OCI-LY1 (cell line): ENCODE data around the gene CHD9NB.
"Not testable (repeated sequence)": the region's sequence is repeated elsewhere in the genome, so short reads cannot be mapped to it uniquely, and the experiment has no call there.

Source experiments
- H2AFZ ChIP-seq: fragments of 200-600 bp; sonication (generic), shearing (Covaris generic); 2 replicates; pipeline ENCODE4 v1.6.0; 2014; ENCODE audit warnings: antibody characterized with exemption, mild to moderate bottlenecking, low read length
- H3F3A ChIP-seq: fragments of 200-600 bp; sonication (generic), shearing (Covaris generic); 2 replicates; pipeline ENCODE4 v1.6.0; 2014; ENCODE audit warnings: mild to moderate bottlenecking, antibody characterized with exemption, low read length, moderate library complexity; ENCODE audit not compliant: insufficient read depth
- H3K27ac ChIP-seq: fragments of 200-600 bp; sonication (generic); 2 replicates; pipeline ENCODE4 v1.5.1; 2014; ENCODE audit warnings: low read length, mixed run types, mild to moderate bottlenecking, low read depth; ENCODE audit not compliant: poor library complexity, severe bottlenecking
- H3K27me3 ChIP-seq: fragments of 200-600 bp; sonication (generic); 2 replicates; pipeline ENCODE4 v1.6.0; 2014; ENCODE audit warnings: antibody characterized with exemption, mild to moderate bottlenecking, low read length, moderate library complexity; ENCODE audit not compliant: insufficient read depth
- H3K36me3 ChIP-seq: fragments of 200-600 bp; sonication (generic); 2 replicates; pipeline ENCODE4 v1.6.1; 2014; ENCODE audit warnings: mild to moderate bottlenecking, antibody characterized with exemption, low read length, moderate library complexity, mixed read lengths; ENCODE audit not compliant: insufficient read depth
- H3K4me1 ChIP-seq: fragments of 200-600 bp; sonication (generic); 2 replicates; pipeline ENCODE4 v1.5.1; 2014; ENCODE audit warnings: mild to moderate bottlenecking, low read length, moderate library complexity; ENCODE audit not compliant: insufficient read depth, severe bottlenecking
- H3K4me2 ChIP-seq: fragments of 200-600 bp; sonication (generic), shearing (Covaris generic); 2 replicates; pipeline ENCODE4 v1.6.1; 2014; ENCODE audit warnings: low read length
- H3K4me3 ChIP-seq: fragments of 200-600 bp; sonication (generic); 2 replicates; pipeline ENCODE4 v1.5.1; 2014; ENCODE audit warnings: low read length, low read depth, mild to moderate bottlenecking, mixed read lengths; ENCODE audit not compliant: poor library complexity, severe bottlenecking
- H3K79me2 ChIP-seq: fragments of 200-600 bp; shearing (Covaris generic); 2 replicates; pipeline ENCODE4 v1.6.1; 2016; ENCODE audit warnings: mixed run types, low read length, mixed read lengths; ENCODE audit not compliant: insufficient read depth
- H3K9ac ChIP-seq: fragments of 200-600 bp; sonication (generic), shearing (Covaris generic); 2 replicates; pipeline ENCODE4 v1.6.1; 2014; ENCODE audit warnings: mild to moderate bottlenecking, low read length, mixed read lengths
- H3K9me2 ChIP-seq: fragments of 200-600 bp; sonication (generic), shearing (Covaris generic); 2 replicates; pipeline ENCODE4 v1.6.1; 2014; ENCODE audit warnings: low read depth, mild to moderate bottlenecking, low read length, mixed read lengths
- H3K9me3 ChIP-seq: fragments of 200-600 bp; shearing (Covaris generic); 2 replicates; pipeline ENCODE4 v1.6.1; 2014; ENCODE audit warnings: low read length, mixed read lengths
- H4K20me1 ChIP-seq: fragments of 200-600 bp; sonication (generic), shearing (Covaris generic); 2 replicates; pipeline ENCODE4 v1.6.0; 2016; ENCODE audit warnings: mild to moderate bottlenecking, low read length; ENCODE audit not compliant: insufficient read depth
- EZH2 ChIP-seq: fragments of 200-600 bp; sonication (generic), shearing (Covaris generic); IDR thresholded peaks from 2 replicates; pipeline ENCODE4 v1.8.0; 2017; ENCODE audit warnings: borderline replicate concordance, mixed run types, mild to moderate bottlenecking, antibody characterized with exemption, low read length, moderate library complexity, mixed read lengths
- TF ChIP-seq, protein P1 (sequence below): fragments of 200-600 bp; sonication (generic), shearing (Covaris generic); IDR thresholded peaks from 2 replicates; pipeline ENCODE4 v1.5.1; 2017; ENCODE audit warnings: mild to moderate bottlenecking, antibody characterized with exemption, low read length, moderate library complexity, mixed read lengths

CHD9NB gene

DNA sequence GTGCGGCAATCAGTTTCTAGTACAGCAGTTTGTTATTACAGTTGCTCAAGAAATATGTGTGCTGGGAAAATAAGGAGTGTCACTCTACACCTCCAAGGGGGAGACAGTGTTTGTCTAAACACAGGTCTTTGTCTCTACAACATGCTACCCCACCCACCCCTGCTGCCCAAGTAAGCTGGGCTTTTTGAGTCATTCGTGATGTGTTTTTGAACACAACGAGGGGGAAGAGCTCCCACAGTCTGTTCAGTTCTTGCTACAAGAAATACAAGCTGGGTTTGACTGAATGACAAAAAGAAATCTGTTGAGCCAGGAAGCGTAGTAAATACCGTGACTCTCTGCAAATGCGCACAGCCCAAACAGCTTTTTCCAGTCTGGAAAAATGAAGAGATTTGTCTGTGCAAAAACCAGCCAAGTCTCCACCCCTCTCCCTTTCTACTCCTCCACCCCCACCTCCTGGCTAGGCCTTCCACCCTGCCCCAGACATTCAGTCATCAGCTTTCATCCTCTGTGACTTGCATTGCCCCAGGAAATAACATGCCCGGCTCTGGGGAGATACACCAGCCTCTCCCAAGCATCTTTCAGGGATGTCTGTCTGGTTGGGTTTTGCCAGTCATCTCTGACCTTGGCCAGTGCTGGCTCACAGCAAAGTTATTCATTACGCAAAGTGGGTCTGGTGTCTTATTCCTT, 27.8 kb upstream of the CHD9NB start:
- Histone ChIP-seq H2AFZ (no peak overlapping the region), H3K4me3 (no peak overlapping the region), H3K79me2 (peaks cover 7% of the 10 kb centered on the region), H4K20me1 (no peaks in the 10 kb centered on the region), H3K27ac (no peak overlapping the region), H3K4me2 (no peak overlapping the region), H3K9me3 (no peaks in the 10 kb centered on the region), H3K4me1 (peaks cover 13% of the 10 kb centered on the region), H3F3A (no peaks in the 10 kb centered on the region), H3K36me3 (peaks cover 4% of the 10 kb centered on the region), H3K27me3 (no peaks in the 10 kb centered on the region), H3K9ac (no peak overlapping the region), H3K9me2 (no peaks in the 10 kb centered on the region)
- no peak for TF ChIP-seq EZH2
- TF ChIP-seq, protein P1, sequence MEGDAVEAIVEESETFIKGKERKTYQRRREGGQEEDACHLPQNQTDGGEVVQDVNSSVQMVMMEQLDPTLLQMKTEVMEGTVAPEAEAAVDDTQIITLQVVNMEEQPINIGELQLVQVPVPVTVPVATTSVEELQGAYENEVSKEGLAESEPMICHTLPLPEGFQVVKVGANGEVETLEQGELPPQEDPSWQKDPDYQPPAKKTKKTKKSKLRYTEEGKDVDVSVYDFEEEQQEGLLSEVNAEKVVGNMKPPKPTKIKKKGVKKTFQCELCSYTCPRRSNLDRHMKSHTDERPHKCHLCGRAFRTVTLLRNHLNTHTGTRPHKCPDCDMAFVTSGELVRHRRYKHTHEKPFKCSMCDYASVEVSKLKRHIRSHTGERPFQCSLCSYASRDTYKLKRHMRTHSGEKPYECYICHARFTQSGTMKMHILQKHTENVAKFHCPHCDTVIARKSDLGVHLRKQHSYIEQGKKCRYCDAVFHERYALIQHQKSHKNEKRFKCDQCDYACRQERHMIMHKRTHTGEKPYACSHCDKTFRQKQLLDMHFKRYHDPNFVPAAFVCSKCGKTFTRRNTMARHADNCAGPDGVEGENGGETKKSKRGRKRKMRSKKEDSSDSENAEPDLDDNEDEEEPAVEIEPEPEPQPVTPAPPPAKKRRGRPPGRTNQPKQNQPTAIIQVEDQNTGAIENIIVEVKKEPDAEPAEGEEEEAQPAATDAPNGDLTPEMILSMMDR, result no peak

GRCh38 chr16:53078765-53079485, 26.2 kb upstream of the CHD9NB start:
- H3K4me1 ChIP-seq, result peaks cover 9% of the 10 kb centered on the region
- no peak overlapping the region for H3K4me2 ChIP-seq
- H3K9me3 ChIP-seq, result no peaks in the 10 kb centered on the region
- H3K36me3 ChIP-seq, result peaks cover 6% of the 10 kb centered on the region
- no peaks in the 10 kb centered on the region for H3K27me3 ChIP-seq
- TF ChIP-seq, protein P1, result no peak
- TF ChIP-seq EZH2, result no peak
- H3K79me2 ChIP-seq, result peaks cover 7% of the 10 kb centered on the region
- H3K27ac ChIP-seq, result no peak overlapping the region
- H4K20me1 ChIP-seq, result no peaks in the 10 kb centered on the region
- no peak overlapping the region for H2AFZ ChIP-seq
- H3K9me2 ChIP-seq, result no peaks in the 10 kb centered on the region
- H3F3A ChIP-seq, result no peaks in the 10 kb centered on the region
- no peak overlapping the region for H3K4me3 ChIP-seq
- no peak overlapping the region for H3K9ac ChIP-seq

DNA sequence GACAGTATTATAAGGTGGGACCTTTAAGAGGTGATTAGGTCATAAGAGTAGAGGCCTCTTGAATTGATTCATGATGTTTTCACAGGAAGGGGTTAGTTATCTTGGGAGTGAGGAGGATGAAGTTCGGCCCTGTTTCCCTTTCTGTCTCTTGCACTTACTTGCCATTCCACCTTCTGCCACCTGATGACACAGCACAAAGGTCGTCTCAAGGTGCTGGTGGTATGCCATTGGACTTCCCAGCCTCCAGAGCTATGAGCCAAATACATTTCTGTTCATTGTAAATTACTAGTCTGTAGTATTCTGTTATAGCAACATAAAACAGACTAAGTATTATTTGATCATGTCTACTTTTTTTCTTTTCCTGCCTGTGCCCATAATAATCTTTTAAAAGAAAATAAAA, 25.6 kb upstream of the CHD9NB start:
- no peaks in the 10 kb centered on the region for H3K9me3 ChIP-seq
- no peak overlapping the region for H2AFZ ChIP-seq
- peaks cover 7% of the 10 kb centered on the region for H3K79me2 ChIP-seq
- H3F3A ChIP-seq, result no peaks in the 10 kb centered on the region
- no peaks in the 10 kb centered on the region for H4K20me1 ChIP-seq
- H3K36me3 ChIP-seq, result peaks cover 10% of the 10 kb centered on the region
- TF ChIP-seq, protein P1, result no peak
- TF ChIP-seq EZH2, result no peak
- H3K9ac ChIP-seq, result no peak overlapping the region
- H3K4me1 ChIP-seq, result peaks cover 9% of the 10 kb centered on the region
- H3K9me2 ChIP-seq, result no peaks in the 10 kb centered on the region
- no peak overlapping the region for H3K4me2 ChIP-seq
- no peak overlapping the region for H3K4me3 ChIP-seq
- no peaks in the 10 kb centered on the region for H3K27me3 ChIP-seq
- no peak overlapping the region for H3K27ac ChIP-seq

- Histone ChIP-seq H3K36me3 (peaks cover 14% of the 10 kb centered on the region), H3K4me1 (peaks cover 19% of the 10 kb centered on the region)
- H4K20me1 ChIP-seq, H3K79me2 ChIP-seq, H3K9me2 ChIP-seq, H3K9me3 ChIP-seq, H3K9ac ChIP-seq, H3K4me3 ChIP-seq, H3K27ac ChIP-seq, H3F3A ChIP-seq, H2AFZ ChIP-seq, H3K4me2 ChIP-seq, H3K27me3 ChIP-seq: not testable (repeated sequence)
Observed at GRCh38 chr16:53075461-53075860, 22.8 kb upstream of the CHD9NB start.

- H3K9me3 ChIP-seq, H3K9me2 ChIP-seq, H3K9ac ChIP-seq, H3F3A ChIP-seq, H3K27me3 ChIP-seq, H3K4me3 ChIP-seq, H4K20me1 ChIP-seq, H3K4me2 ChIP-seq, H2AFZ ChIP-seq, H3K27ac ChIP-seq: not testable (repeated sequence)
- Histone ChIP-seq H3K4me1 (peaks cover 30% of the 10 kb centered on the region), H3K79me2 (peaks cover 20% of the 10 kb centered on the region), H3K36me3 (peaks cover 14% of the 10 kb centered on the region)
Observed at GRCh38 chr16:53074296-53074695, 21.6 kb upstream of the CHD9NB start.
